GOT3 (cell line): ENCODE measurements around the gene RBM25.
"Not testable (repeated sequence)": the region's sequence is repeated elsewhere in the genome, so short reads cannot be mapped to it uniquely, and the experiment has no call there.

Experiments
- DNase-seq: peaks from one replicate; lab custom pipeline; 2025; ENCODE audit warnings: mixed read lengths; lab: John Stamatoyannopoulos, UW

The RBM25 gene

DNA sequence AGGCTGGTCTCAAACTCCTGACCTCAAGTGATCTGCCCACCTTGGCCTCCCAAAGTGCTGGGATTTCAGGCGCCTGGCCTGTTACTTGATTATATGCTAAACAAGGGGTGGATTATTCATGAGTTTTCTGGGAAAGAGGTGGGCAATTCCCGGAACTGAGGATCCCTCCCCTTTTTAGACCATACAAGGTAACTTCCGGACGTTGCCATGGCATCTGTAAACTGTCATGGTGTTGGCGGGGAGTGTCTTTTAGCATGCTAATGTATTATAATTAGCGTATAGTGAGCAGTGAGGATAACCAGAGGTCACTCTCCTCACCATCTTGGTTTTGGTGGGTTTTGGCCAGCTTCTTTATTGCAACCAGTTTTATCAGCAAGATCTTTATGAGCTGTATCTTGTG is 111.5 kb downstream of the RBM25 start:
- DNase-seq = not testable (repeated sequence)

DNA sequence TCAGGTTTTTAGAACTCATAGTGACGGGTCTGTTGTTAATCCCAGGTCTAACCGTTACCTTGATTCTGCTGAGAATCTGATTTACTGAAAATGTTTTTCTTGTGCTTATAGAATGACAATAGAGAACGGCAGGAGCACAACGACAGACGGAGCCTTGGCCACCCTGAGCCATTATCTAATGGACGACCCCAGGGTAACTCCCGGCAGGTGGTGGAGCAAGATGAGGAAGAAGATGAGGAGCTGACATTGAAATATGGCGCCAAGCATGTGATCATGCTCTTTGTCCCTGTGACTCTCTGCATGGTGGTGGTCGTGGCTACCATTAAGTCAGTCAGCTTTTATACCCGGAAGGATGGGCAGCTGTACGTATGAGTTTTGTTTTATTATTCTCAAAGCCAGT is 112.4 kb downstream of the RBM25 start:
- DNase-seq = no peak

DNA sequence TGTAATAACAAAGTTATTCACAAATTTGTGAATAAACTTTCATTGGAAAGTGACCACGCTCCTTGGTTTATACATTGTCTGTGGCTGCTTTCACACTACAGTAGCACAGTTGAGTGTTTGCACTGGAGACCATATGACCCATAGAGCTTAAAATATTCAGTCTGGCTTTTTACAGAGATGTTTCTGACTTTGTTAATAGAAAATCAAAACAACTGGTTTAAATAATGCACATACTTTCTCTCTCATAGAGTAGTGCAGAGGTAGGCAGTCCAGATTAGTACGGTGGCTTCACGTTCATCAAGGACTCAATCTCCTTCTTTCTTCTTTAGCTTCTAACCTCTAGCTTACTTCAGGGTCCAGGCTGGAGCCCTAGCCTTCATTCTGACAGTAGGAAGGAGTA is 114.2 kb downstream of the RBM25 start:
- no peak for DNase-seq

- DNase-seq = no peak
These were observed 114.9 kb downstream of the RBM25 start for GRCh38 chr14:73173092-73173735.
